ENCODE measurements around the gene SPPL3.
"Not testable (repeated sequence)": the region's sequence is repeated elsewhere in the genome, so short reads cannot be mapped to it uniquely, and the experiment has no call there.

Gene SPPL3

GRCh38 chr12:120814903-120815429, 89.2 kb downstream of the SPPL3 start:
- DNase-seq, result no peak

GRCh38 chr12:120814203-120814902, 89.8 kb downstream of the SPPL3 start:
- DNase-seq, result no peak

GRCh38 chr12:120813588-120814153, 90.5 kb downstream of the SPPL3 start:
- no peak for DNase-seq

GRCh38 chr12:120810021-120810420, 94.1 kb downstream of the SPPL3 start:
- no peak for DNase-seq

GRCh38 chr12:120804428-120804827, 99.7 kb downstream of the SPPL3 start:
- DNase-seq, result no peak

- DNase-seq, result no peak
These were observed 103.0 kb downstream of the SPPL3 start for GRCh38 chr12:120801146-120801545.

GRCh38 chr12:120800665-120801064, 103.5 kb downstream of the SPPL3 start:
- no peak for DNase-seq

- no peak for DNase-seq
These were observed 104.7 kb downstream of the SPPL3 start for GRCh38 chr12:120799243-120800045.

- DNase-seq, result no peak
These were observed 105.5 kb downstream of the SPPL3 start for GRCh38 chr12:120798696-120799095.

- DNase-seq, result no peak
These were observed 106.2 kb downstream of the SPPL3 start for GRCh38 chr12:120797677-120798642.

- DNase-seq, result no peak
These were observed 108.5 kb downstream of the SPPL3 start for GRCh38 chr12:120795441-120796178.

GRCh38 chr12:120793357-120793756, 110.8 kb downstream of the SPPL3 start:
- no peak for DNase-seq

GRCh38 chr12:120792456-120792855, 111.7 kb downstream of the SPPL3 start:
- not testable (repeated sequence) for DNase-seq

GRCh38 chr12:120791669-120792176, 112.4 kb downstream of the SPPL3 start:
- no peak for DNase-seq

GRCh38 chr12:120790114-120790513, 114.0 kb downstream of the SPPL3 start:
- DNase-seq, result no peak

GRCh38 chr12:120787889-120788288, 116.3 kb downstream of the SPPL3 start:
- DNase-seq, result no peak

- DNase-seq, result no peak
These were observed 119.4 kb downstream of the SPPL3 start for GRCh38 chr12:120784804-120785203.

- no peak for DNase-seq
These were observed 121.0 kb downstream of the SPPL3 start for GRCh38 chr12:120783197-120783596.

- no peak for DNase-seq
These were observed 128.2 kb downstream of the SPPL3 start for GRCh38 chr12:120775862-120776552.

- DNase-seq, result peak in 1 of 2 experiments; percentile 43
These were observed 129.8 kb downstream of the SPPL3 start for GRCh38 chr12:120774169-120774916.
